Stomach smooth muscle (tissue), 2 donors: Measurements from ENCODE around the gene NAPA.
"Not testable (repeated sequence)": the region's sequence is repeated elsewhere in the genome, so short reads cannot be mapped to it uniquely, and the experiment has no call there.

ENCODE experiments used
- H3K27ac ChIP-seq: one replicate; pipeline ENCODE4 v1.7.0; 2013; ENCODE audit warnings: mild to moderate bottlenecking, low read length, inconsistent platforms
- H3K27me3 ChIP-seq, 2 donors: one replicate each; pipeline ENCODE4 v1.7.0; 2013; ENCODE audit warnings: low read length in 2 of 2; ENCODE audit not compliant: insufficient read depth in 2 of 2, control insufficient read depth in 1 of 2
- H3K36me3 ChIP-seq, 2 donors: one replicate each; pipeline ENCODE4 v1.7.0; 2013; ENCODE audit warnings: low read length in 2 of 2; ENCODE audit not compliant: control insufficient read depth in 2 of 2, insufficient read depth in 2 of 2
- H3K4me1 ChIP-seq: one replicate; pipeline ENCODE4 v1.7.0; 2013; ENCODE audit warnings: low read length; ENCODE audit not compliant: control insufficient read depth, insufficient read depth
- H3K4me3 ChIP-seq, 2 donors: one replicate each; pipeline ENCODE4 v1.7.0; 2013; ENCODE audit warnings: low read length in 2 of 2
- H3K9ac ChIP-seq, 2 donors: one replicate each; pipeline ENCODE4 v1.7.0; 2013; ENCODE audit warnings: low read length in 2 of 2, mild to moderate bottlenecking in 1 of 2
- H3K9me3 ChIP-seq, 2 donors: one replicate each; pipeline ENCODE4 v1.7.0; 2013; ENCODE audit warnings: low read length in 2 of 2; ENCODE audit not compliant: control insufficient read depth in 2 of 2
- donor health status: healthy.
- donor health status: Pancreatic carcinoma.

The NAPA gene

DNA sequence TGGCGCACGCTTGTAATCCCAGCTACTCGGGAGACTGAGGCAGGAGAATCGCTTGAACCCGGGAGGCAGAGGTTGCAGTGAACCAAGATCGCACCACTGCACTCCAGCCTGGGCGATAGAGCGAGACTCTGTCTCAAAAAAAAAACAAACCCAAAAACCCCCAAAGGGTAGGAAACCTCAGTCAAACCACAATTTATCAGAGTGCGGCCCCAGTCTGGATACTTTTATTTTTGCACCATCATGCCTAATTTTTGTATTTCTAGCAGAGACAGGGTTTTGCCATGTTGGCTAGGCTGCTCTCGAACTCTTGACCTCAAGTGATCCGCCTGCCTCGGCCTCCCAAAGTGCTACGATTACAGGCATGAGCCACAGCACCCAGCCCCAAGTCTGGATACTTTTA, 28.6 kb downstream of the NAPA start:
- not testable (repeated sequence) for H3K27ac ChIP-seq, H3K9ac ChIP-seq, H3K27me3 ChIP-seq, H3K9me3 ChIP-seq, H3K4me3 ChIP-seq
- peaks cover 27 to 29% of the 10 kb centered on the region in 2 donors for H3K36me3 ChIP-seq
- peaks cover 14% of the 10 kb centered on the region for H3K4me1 ChIP-seq

DNA sequence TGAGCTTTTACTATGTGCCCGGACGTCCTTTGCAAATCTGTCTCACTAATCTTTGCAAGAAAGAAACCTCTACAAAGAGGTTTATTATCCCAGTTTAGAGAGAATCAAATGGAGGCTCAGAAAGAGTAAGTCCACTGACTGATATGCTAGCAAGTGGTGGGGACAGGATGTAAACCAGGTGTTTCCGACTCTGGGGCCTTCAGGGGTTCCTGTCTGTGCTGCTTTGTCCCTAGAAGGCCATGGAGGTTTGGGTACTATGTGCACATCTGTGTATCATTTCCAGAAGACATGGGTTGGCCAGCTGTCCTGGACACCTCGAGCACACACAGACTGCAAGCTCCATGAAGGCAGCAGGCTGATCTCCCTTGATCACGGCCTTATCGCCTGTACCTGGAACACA, 29.7 kb downstream of the NAPA start:
- Histone ChIP-seq H3K9ac (no peak overlapping the region), H3K9me3 (no peaks in the 10 kb centered on the region), H3K27me3 (no peaks in the 10 kb centered on the region), H3K4me3 (peak overlapping the region in 1 of 2 donors; percentile 86), H3K27ac (peak overlapping the region; percentile 91), H3K36me3 (peaks cover 20 to 23% of the 10 kb centered on the region in 2 donors), H3K4me1 (peaks cover 14% of the 10 kb centered on the region)

DNA sequence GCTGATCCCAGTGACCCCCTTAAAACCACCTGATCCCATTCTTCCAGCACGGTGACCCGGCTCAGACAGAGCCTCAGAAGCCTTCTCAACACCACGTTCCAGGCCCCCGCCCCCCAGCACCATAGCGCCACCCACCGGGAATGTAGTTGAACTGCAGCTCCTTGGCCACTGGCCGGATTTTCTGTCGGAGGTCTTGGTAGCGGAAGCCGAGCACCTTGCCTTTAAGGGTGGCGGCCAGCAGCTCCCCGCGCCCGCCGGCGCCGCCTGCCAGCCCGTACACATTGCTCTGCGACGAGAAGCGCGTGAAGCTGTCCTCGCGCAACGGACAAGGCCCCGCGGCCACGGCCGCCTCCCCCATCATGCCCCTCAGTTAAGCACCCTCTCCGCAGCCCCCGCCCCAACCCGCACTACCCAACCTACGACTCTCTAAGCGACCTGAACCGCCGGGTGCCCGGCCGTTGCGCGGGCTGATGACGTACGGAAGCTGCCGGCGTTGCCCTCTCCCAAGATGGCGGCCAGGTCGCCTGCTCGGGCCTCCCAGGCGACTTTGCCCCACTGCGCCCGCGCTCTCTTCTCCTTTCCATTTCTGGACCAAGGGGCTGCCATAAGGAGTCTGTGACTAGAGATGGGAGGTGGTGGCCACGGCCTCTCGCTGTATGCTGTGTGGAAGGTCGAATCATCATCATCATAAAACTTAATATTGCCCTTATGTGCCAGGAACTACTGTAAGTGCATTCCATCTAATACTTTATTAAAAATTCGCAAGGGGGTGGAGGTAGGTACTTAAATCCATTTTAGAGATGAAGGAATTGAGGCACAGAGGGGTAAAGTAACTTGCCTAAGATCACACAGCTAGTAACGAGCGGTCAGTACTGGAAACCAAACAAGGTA, 30.8 kb downstream of the NAPA start, which contains the start of gene KPTN:
TSS of gene KPTN (minus strand) at position 420 of the 891 bp plus-strand sequence. CDS start at position 361, 59 bp downstream.
- H3K36me3 ChIP-seq = peaks cover 10 to 13% of the 10 kb centered on the region in 2 donors
- peak within 1 kb of the TSS; percentile 86 to 88 for H3K4me3 ChIP-seq
- H3K27me3 ChIP-seq = no peaks in the 10 kb centered on the region
- peaks cover 14% of the 10 kb centered on the region for H3K4me1 ChIP-seq
- H3K9ac ChIP-seq = peak within 1 kb of the TSS; percentile 87 to 90
- no peaks in the 10 kb centered on the region for H3K9me3 ChIP-seq
- H3K27ac ChIP-seq = peak within 1 kb of the TSS; percentile 91

DNA sequence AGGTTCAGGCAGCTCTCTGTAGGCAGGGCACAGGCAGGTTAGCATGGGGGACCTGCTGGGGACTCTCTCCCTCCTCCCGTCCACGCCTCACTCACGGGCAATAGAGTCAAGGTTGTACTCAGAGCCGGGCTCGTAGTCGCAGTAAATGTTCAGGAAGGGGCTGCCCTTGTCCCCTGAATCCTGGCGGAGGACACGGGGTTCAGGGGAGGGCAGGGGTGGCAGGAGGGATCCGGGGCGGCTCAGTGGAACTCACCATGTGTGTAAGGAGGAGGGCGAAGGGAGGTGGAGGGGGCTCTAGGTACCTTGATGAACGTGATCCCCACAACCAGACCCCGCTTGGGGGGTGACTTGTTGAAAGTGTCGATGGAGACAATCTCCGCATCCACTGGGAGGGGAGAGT, 31.7 kb downstream of the NAPA start:
- H3K4me1 ChIP-seq = peaks cover 12% of the 10 kb centered on the region
- H3K36me3 ChIP-seq = peaks cover 7 to 11% of the 10 kb centered on the region in 2 donors
- no peaks in the 10 kb centered on the region for H3K9me3 ChIP-seq
- H3K9ac ChIP-seq = peak overlapping the region; percentile 87 to 90
- H3K4me3 ChIP-seq = peak overlapping the region; percentile 86 to 88
- no peak overlapping the region for H3K27ac ChIP-seq
- no peaks in the 10 kb centered on the region for H3K27me3 ChIP-seq

DNA sequence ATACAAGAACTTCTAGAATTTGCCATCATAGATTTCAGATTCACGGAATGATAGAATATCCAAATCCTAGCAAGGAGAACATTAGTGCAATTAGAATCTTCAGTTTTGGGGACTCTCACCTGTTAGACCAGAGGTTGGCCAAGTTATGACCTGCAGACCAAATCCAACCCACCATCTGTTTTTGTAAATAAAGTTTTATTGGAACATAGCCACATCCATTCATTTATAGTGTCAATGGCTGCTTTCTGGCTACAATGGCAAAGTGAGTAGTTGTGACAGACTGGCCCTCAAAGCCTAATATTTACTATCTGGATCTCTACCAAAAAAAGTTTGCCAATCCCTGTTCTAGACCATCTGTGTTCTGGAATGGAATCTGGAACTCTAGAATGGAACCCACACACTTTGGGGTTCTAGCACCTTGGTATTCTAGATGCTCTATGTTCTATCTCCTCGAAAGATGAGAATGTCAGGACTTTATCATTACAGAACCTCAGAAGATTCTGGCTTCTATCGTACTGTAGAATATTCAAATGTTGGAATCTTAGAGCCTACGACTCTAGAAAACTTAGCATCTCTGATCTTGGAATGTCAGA, 33.3 kb downstream of the NAPA start:
- Histone ChIP-seq H3K9ac (no peak overlapping the region), H3K4me3 (no peak overlapping the region), H3K9me3 (no peaks in the 10 kb centered on the region), H3K27me3 (no peaks in the 10 kb centered on the region), H3K36me3 (peaks cover 0 to 4% of the 10 kb centered on the region in 2 donors), H3K27ac (no peak overlapping the region), H3K4me1 (peaks cover 12% of the 10 kb centered on the region)

DNA sequence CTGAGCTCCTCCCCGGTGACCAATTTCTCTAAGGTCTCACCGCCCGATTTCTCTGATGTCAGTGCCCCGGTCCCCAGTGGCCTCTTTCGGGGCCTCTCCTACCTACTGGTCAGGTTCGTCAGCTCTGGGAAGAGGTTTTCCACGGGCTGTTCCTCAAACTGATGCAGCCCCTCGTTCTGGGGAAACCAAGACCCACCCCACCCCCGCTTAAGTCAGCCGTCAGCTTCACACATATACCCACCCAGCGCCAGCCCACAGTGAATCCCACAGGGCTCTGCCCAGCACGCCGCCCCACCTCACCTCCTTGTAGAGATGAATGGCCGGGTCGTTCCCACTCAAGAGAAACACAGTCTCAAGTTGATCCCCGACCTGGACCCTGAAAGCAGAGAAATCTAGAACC, 34.2 kb downstream of the NAPA start:
- H3K36me3 ChIP-seq = peaks cover 0 to 4% of the 10 kb centered on the region in 2 donors
- H3K4me1 ChIP-seq = peaks cover 12% of the 10 kb centered on the region
- no peak overlapping the region for H3K4me3 ChIP-seq
- H3K27me3 ChIP-seq = no peaks in the 10 kb centered on the region
- no peak overlapping the region for H3K9ac ChIP-seq
- no peak overlapping the region for H3K27ac ChIP-seq
- H3K9me3 ChIP-seq = no peaks in the 10 kb centered on the region

DNA sequence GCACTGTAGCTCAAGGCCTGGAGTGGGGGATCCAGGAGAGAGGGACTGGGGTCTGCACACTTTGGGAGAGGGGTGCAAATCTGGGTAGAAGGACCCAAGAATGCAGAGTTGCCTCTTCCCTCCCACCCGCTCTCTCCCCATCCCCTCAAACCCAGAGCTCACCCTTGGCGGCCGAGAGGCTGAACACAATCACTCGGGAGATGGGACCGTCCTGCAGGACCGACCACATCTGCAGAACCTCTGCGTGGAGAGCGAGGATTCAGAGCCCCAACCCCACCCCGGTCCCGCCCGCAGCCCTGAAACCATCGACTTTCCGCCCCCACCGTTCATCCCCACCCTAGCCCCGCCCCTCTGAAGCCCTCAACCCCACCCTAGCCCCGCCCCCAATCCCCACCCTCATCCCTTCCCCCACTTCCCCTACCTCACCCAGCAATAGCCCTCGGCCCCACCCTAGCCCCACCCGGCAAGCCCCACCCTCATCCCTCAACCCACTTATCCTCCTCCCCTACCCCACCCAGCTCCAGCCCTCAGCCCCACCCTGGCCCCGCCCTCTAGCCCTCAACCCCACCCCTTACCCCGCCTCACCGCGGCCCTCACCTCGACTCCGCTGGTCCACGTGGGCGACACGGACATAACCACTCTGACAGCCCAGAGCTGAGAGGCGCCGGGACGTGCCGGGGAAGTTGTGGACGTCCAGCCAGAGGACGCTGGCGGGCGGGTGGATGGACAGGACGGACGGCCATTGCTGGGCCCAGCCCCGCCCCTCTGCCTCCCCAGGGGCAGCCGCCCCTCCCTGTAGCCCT, 35.0 kb downstream of the NAPA start:
- Histone ChIP-seq H3K4me3 (no peak overlapping the region), H3K9me3 (no peaks in the 10 kb centered on the region), H3K27ac (no peak overlapping the region), H3K27me3 (no peaks in the 10 kb centered on the region), H3K9ac (no peak overlapping the region), H3K4me1 (peaks cover 12% of the 10 kb centered on the region), H3K36me3 (no peaks in the 10 kb centered on the region)

DNA sequence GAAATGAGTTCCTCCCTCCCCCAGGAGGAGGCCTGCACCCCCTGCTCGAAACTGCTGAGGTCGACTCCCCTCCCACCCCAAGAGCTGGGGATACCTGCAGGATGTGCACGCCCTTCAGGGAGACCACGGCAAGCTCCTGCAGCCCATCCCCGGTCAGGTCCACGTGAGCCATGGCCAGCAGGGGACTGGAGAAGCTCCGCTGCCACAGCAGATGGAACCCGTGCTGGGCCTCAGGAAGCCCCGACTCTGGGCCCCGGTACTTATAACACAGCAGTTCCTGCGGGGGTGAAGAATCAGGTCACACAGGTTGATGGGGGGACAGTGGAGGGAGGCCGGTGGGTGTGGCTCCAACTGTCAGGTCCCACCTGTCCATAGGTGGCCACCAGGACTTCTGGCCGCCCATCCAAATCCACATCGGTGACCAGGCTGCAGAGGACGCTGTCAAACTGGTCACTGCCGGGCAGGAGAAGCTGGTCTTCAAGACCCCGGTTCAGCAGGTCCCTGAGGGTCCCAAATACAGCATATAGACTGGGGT, 38.4 kb downstream of the NAPA start:
- Histone ChIP-seq H3K4me1 (peaks cover 7% of the 10 kb centered on the region), H3K36me3 (no peaks in the 10 kb centered on the region), H3K4me3 (no peak overlapping the region), H3K27ac (no peak overlapping the region), H3K9me3 (no peaks in the 10 kb centered on the region), H3K9ac (no peak overlapping the region), H3K27me3 (no peaks in the 10 kb centered on the region)

DNA sequence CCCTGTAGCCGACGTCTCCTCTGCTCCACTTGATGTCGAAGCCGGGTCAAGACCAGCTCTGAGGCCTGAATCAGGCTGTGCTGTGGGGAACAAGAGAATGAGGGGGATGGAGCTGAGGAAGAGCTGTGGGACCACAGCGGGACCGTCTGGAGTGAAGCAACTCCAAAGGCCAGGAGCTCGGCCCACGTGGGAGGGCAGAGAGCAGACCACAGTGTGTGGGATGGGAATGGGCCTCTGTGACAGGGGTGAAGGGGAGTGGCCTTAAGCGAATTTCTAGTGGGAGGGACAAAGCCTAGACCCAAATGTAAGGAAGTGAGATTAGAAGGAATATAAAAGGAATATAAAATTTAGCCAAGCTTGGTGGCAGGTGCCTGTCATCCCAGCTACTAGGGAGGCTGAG, 39.4 kb downstream of the NAPA start:
- Histone ChIP-seq H3K9me3 (no peaks in the 10 kb centered on the region), H3K9ac (no peak overlapping the region), H3K27ac (no peak overlapping the region), H3K27me3 (no peaks in the 10 kb centered on the region), H3K4me1 (peaks cover 14% of the 10 kb centered on the region), H3K36me3 (no peaks in the 10 kb centered on the region), H3K4me3 (no peak overlapping the region)

DNA sequence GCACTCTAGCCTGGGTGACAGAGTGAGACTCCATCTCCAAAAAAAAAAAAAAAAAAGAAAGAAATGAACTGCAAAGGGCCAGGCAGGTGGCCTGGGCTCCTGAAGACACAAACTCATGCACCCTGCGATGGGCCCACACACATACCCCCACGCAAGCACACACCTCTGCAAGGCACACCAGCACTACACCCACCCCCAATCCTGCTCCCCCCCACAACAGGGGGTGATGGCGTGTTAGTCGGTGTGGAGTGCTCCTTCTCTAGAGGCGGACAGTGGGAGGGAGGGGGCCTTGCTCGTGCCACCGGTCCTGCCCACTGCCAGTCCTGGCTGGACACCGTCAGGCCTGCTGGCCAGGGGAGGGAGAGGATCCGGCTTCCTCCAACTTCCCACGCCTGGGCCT, 41.5 kb downstream of the NAPA start:
- Histone ChIP-seq H3K9ac (no peak overlapping the region), H3K4me3 (no peak overlapping the region), H3K9me3 (no peaks in the 10 kb centered on the region), H3K36me3 (no peaks in the 10 kb centered on the region), H3K4me1 (peaks cover 35% of the 10 kb centered on the region), H3K27me3 (peaks cover 0 to 2% of the 10 kb centered on the region in 2 donors), H3K27ac (no peak overlapping the region)
